Endometrial microvascular endothelial cells (primary cell): Measurements from ENCODE around the gene BAIAP2. TPM values are rescaled to one million over a fixed set of nuclear protein-coding genes. Genes with fewer than 3 reads are reported as not detected.

ENCODE experiments used
- in situ Hi-C: cut with HindIII; loops from 2 replicates; pipeline ENCODE4 v1.10.0; 2017; ENCODE audit warnings: low sequenced_read_pairs, low pct_unique_long_range_greater_than_20kb; ENCODE audit errors: inconsistent ontology term
- total RNA-seq: library from RNA; depleted of rRNA; stranded (reverse); fragments of >200 nt; gene quantifications from one replicate; pipeline ENCODE4 v1.2.3, GENCODE V29; 2015; ENCODE audit errors: inconsistent ontology term

Gene BAIAP2
- total RNA-seq, 1 donor from 2014 or later, result 35.4 TPM

DNA sequence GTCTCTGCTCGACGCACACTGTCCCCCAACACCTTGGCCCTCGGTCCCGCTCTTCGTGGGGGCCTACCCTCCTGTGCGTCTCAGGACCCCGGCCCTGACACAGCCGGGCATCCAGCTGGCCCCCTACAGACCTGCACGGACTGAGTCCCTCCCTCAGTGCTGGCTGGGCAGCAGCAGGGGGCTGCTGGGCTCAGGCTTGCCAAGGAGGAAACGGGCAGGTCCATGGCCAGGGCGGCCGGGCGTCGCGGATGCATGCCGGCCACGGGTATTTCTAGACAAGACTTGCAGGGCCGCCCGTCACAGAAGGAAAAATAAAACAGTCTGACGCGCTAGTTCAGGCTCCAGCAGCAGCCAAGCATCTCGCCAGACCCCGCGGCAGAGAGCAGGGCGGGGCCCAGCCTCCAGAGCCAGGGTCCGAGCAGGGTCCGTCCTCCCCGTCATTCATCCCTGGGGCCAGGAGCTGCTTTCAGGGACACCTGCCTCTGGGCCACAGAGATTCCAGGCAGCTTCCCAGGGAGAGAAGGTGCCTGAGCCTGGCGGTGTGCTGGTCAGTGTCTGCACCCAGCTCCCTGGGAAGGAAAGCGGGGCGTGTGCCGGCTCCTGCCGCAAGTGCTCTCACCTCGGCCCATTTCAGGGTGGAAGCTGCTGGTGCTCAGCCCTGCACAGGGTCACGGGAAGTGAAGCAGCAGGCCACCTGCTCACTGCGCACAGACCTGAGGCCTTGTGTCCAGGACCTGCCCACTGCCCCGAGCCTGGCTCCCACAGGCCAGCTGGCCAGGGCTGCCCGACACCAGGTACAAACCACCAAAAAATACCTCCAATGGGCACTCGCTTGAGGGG lies 123.1 kb downstream of the BAIAP2 start:
- in situ Hi-C loops, result no loop called here

DNA sequence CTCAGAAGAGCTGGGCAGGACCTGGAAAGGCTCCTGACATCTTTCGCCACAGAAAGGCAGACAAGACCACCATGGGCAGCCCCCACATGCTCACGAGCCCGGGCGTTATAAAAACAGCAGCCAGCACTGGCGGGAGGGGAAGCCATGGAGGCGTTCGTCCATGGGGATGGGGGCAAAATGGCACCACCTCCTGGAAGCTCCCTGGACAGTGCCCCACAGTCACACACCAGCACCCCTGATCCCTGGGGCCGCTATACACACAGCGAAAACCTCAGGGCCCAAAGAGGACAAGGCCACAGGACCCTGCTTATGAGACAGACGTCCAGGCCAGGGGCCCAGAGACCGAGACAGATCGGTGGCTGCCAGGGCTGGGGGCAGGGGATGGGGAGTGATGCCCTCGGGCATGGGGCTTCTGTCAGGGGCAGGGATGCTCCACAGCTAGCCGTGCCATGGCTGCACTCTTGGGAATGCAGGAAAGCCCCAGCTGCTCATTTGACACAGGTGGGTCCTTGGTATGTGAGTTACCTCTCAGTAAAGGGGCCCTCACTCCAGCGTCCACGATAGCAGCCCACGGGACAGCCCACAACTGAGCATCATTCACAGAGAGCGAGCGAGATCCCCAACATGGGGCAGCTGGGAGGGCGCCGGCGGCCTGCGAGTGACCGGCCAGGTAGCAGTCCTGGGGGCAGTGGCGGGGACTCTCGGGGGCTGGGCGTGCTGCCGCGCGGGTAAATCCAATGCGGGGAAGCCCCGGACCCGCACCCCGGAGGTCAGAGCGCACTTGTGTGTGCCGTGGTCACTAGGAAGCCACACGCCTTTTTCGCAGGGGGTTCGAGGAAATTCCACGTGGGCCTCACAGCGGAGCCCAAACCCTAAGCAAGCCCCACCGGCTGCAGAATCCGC lies 124.0 kb downstream of the BAIAP2 start:
- in situ Hi-C loops, result no loop called here

DNA sequence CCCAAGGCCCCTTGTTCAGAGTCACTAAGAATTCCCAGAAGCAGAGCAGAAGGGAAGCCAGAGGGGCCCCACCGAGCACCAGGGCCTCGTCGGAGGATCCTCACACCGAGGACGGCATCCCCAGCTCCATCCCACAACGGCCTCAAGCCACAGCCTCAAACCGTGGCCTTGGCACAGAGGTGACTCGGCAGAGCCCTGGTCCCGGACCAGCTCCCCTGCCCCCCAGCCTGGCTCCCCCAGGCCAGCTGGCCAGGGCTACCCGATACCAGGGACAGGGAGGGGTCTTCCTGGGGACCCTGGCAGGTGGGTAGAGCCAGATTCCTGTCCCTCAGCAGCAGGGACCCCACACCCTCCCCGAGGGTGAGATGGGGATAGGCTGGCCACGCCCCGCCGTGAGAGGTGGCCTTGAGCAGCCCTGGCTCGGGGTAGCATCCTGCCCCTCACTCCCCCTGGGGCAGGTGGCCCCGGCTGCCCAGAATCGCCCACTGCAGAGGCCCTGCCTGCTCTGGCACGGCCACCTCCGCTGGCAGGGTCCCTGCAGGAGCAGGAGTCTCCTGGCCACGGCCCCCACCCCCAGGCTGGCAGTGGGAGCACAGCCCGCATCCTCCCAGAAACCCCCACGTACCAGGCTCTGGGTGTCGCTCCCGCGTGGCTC lies 124.8 kb downstream of the BAIAP2 start:
- in situ Hi-C loops, result no loop called here

DNA sequence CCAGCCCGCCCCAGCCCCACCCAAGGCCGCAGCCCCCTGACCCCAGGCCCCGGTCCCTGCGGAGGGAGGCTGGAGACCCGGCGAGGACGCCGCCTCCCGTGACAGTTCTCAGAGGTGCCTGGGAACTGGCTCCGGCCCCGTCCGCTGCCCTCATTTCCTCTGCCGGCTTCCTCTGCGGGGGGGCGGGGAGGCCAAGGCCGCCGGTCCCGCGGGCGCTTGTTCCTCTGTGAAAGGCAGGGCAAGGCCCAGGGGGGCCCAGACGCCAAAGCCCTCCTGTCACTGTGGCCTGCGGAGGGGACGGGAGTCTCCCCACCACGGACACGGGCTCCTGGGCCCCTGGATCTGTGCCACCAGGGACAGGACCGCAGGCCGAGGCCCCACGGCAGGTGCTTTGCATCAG lies 125.4 kb downstream of the BAIAP2 start:
- in situ Hi-C loops, result no loop called here

DNA sequence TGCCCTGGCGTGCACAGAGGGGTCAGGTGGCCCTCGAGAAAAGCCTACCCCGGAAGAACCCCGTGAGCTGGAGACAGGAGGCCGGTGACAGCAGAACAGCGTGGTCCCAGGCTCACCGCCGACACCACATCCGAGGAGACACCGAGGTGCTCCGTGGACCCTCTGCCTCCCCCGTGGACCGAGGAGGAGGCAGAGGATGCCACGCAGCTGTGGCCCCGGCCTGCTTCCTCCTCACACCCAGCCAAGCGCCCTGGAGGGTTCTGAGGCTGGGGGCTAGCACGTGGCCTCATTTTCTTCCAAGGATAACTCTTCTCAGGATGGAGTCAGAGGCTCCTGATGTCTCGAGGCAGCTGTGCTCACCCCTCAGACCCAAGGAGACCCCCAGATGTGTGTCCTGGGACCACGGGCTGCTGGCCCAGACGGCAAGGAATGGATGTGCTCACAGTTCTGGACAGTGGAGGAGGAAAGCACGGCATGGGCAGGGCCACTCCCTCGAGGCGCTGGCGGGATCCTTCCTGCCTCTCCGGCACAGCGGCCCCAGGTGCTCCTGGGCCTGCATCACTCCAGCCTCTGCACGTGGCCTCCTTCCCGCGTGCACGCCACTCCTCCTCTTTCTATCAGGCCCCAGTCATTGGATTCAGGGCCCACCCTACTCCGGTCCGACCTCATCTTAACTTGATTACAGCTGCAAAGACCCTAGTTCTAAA lies 125.9 kb downstream of the BAIAP2 start:
- in situ Hi-C loops, result no loop called here

DNA sequence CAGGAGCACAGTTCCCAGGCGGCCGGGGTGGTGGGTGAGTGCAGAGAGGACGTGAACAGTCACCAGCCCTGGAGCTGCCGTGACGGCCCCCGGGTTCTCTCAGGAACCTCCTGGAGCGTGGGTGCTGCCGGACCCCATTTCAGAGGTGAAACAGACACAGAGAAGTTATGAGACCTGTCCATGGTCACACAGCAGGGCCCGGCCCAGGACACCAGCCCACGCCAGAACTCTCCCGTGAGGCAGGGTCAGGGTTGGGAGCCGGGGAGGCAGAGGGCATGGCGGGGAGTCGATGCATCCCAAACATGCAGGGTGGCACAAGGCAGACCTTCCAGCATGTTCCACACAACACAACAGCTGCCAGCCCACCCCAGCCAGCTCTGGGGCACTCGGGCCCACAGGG lies 126.6 kb downstream of the BAIAP2 start:
- in situ Hi-C loops, result no loop called here

DNA sequence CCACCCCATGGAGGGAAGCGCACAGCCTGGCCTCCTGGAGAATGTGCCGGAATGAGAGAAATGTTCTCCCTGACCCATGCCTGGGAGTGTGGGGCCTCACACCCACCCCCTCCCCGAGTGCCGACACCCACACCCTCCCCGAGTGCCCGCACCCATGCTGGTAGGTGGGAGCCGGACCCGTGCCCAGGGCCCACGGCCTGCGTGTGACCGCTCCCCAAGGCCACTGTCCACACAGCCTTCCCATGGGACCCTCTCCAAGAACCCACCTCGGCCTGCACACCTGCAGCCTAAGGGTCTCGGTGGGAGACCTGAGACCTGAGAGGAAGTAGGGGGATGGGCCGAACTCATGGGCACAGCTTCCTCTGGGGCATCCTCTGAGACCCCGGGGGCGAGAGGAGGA lies 127.0 kb downstream of the BAIAP2 start:
- in situ Hi-C loops, result no loop called here

DNA sequence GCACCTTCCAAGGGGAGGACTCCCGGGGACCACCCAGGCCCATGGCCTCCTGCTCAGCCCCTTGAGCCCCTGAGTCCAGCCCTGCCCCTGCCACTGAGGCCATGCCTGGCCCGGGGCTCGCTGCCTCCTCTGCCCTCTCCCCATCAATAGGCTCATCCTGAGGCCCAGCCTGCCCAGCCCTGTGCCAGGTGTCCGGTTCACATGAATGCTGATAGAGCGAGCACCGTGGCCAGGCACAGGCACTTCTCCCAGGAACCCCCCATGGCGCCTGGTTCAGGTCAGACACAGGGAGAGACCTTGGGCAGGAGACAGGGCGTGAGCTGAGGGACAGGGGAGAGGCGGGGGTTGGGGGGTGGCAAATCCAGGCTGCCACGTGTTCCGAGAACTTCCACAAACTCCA lies 127.5 kb downstream of the BAIAP2 start:
- in situ Hi-C loops, result no loop called here

DNA sequence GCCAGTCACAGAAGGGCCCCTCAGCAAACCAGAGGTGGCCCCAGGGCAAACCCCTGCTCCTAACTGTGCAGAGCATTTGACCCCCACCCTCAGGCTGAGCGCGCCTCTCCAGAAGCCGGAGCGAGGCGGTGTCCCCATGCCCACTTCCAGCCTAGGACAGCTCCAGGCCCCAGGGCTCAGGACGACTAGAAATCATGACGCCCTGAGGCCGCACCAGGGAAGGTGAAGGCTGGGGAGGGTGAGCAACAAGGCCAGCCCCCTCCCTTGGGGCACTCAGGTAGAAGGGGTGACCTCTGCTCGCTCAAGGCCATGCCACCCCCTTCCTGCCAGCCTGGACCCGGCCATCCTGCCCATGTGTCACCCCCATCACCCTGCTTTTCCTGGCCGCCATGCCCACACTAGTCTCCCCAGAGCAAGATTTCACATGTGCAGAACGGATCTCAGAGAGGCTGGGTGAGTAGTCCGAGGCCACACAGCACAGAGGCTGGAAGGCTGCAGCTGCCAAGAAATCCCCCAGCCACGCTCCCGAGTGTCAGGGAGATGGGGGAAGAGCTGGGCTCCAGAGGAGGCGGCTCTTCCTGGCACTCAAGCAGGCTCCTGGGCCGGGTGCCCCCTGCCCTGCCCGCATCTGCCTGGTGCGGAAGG lies 128.2 kb downstream of the BAIAP2 start:
- in situ Hi-C loops, result no loop called here

DNA sequence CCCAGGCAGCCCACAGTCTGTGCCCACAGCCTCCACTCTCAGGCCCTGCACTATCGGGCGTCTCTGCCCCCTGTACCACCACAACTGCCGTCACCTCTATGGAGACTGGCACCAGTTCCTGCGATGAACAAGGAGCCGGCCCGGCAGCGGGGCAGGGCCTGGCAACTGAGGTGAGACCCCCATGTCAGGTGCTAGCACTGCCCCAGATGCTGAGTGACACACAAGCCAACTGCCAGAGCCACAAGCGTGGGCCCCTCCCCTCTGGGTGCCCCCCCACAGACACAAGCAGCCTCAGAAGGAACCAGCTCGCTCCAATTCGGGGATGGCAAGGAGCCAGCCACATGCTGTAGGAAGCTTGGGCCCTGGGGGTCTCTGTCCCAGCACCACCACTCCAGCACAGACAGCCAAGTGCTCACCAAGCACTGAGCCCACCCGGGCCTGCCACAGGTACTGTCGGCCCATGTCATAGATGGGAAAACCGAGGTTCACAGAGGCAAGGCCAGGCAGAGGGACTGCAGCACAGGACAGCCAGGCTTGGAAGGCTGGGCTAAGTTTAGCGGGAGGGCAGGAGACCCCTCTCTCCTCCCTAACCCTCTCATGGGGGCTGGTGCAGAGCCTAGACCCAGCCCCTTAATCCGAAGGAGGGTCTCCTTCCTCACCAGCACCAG lies 128.9 kb downstream of the BAIAP2 start:
- in situ Hi-C loops, result no loop called here

DNA sequence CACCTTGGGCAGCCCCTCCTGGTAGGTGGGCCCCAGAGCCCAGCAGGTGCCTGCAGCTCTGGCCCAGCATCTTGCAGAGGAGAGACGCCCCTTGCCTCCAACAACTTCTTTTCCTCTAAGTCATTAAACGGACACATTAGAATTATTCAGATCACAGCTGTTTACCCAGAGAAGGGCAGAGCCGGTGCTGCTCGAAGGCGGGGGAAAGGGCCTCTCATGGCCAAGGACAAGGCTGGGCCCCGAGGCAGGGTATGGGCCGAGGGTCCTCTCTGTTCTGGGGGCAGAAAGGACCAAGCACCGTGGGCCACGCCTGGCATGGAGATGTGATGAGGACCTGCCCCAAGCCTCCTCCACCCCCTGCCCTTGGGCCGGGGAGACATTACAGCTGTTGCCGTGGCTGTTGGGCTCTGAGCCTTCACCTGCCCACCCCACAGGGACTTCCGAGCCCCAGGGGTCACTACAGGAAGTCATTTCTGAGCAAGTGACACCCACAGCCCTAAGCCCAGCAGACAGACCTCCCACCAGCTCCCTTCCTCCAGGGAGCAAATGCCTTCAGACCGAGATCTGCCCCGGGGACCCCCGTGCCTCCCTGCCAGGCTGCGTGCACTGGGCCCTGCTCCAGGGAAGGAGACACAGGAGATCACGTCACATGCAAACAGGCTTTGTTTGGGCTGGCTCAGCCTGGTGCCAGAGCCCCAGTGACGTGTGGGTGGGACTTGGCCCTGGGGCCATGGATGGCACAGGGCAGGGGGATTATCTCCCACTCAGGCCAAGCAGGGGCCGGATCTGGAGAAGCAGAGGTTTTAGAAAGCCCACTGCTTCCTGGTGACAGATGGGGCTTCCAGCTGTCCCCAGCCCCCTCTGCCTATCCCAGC lies 129.7 kb downstream of the BAIAP2 start:
- in situ Hi-C loops, result no loop called here

DNA sequence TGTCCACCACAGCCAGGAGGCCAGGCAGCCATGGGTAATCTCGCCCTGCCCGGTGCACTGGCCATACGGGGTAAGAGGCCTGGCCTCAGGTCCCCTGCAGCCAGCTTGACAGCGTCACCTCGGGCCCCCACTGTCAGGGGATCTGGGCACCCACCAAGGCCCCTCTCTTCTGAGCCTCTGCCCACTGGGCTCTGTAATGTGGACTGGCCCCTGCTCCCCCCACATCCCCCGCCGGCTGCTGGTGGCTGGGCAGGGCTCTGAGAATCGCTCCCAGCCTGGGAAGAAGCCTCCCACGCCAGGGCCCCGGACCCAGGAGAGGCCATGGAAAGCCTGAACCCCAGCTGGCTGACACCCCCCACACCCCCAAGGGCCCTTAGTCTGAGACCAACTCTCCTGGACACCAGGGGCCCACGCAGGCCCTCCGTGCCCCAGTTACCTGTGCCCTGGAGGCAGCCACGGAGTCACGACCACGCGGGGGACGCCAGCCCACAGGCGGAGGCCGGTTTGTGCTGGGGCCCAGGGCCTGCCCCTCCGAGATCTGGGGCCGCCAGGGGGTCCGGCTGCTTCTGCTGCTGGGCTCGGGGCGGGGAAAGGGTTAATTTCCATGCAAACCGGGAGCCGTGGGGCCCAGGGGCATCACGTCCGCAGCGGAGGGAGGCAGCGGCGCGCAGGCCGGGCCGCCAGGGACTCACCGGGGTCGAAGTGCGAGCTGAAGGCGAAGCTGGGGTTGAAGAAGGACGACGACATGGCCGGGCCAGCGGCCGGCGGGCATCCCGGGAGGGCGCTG lies 130.5 kb downstream of the BAIAP2 start, which contains the start of gene PVALEF:
Gene PVALEF (plus strand): TSS at position 262 of the 787 bp plus-strand sequence. CDS start 15,720 bp downstream, outside the sequence.
- in situ Hi-C loops, result no loop called here

DNA sequence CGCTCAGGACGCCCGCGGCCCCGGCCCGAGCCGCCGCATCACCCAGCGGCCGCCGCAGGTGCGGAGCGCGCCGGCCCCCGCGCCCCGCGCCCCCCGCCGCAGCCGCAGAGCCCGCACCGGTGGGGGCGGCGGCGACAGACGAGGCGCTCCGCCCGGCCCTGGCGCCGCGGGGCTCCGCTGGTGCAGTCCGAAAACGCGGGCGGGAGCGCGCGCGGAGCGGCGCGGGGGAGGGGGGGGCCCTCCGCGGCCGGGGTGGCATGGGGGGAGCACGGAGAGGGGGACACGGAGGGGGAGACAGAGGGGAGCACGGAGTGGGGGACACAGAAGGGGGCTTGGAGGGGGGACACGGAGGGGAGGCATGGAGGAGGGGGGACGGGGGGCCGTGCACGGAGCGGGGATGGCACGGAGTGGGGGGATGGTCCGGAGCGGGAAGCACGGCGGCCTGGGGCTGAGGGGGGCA lies 131.1 kb downstream of the BAIAP2 start, which contains the start of gene AATK:
Gene AATK (minus strand): TSS at position 189 of the 460 bp plus-strand sequence. CDS start 229 bp downstream, outside the sequence.
- in situ Hi-C loops, result no loop called here
